DND-41 (cell line): ENCODE data around the gene MAPK10.

ENCODE experiments used
- EZH2 ChIP-seq: IDR thresholded peaks from 3 replicates; pipeline ENCODE4 v1.6.1; 2012; ENCODE audit warnings: borderline replicate concordance, low read depth, mild to moderate bottlenecking, moderate library complexity, low read length, inconsistent platforms; ENCODE audit not compliant: severe bottlenecking
- TF ChIP-seq, protein P1 (sequence below): IDR thresholded peaks from 2 replicates; pipeline ENCODE4 v1.5.1; 2012; ENCODE audit warnings: borderline replicate concordance, low read length, moderate library complexity, mild to moderate bottlenecking; ENCODE audit not compliant: poor library complexity, severe bottlenecking; ENCODE audit errors: extremely low read depth

DNA sequence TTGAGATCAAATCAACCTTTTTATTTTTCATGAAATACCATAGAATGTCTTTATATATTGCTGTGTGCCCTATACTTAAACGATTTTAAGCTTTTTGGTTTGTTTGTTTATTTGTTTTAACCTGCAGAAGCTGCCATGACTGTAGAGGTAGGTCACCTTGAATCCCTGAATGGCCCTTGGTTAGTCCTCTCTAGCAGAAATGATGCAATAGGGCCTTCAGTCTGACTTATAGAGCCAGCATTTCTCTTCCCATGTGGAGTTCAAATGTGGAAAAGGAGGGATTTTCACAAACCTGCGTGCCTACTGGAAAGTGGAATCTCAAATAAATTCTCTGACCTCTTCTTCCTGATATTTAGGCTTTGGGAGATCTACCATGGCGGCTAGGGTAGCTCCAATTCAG, 327.9 kb downstream of the MAPK10 start:
- TF ChIP-seq, protein P1, sequence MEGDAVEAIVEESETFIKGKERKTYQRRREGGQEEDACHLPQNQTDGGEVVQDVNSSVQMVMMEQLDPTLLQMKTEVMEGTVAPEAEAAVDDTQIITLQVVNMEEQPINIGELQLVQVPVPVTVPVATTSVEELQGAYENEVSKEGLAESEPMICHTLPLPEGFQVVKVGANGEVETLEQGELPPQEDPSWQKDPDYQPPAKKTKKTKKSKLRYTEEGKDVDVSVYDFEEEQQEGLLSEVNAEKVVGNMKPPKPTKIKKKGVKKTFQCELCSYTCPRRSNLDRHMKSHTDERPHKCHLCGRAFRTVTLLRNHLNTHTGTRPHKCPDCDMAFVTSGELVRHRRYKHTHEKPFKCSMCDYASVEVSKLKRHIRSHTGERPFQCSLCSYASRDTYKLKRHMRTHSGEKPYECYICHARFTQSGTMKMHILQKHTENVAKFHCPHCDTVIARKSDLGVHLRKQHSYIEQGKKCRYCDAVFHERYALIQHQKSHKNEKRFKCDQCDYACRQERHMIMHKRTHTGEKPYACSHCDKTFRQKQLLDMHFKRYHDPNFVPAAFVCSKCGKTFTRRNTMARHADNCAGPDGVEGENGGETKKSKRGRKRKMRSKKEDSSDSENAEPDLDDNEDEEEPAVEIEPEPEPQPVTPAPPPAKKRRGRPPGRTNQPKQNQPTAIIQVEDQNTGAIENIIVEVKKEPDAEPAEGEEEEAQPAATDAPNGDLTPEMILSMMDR, result no peak
- no peak for TF ChIP-seq EZH2
